ENCODE measurements around the gene LHX8.
"Not testable (repeated sequence)": the region's sequence is repeated elsewhere in the genome, so short reads cannot be mapped to it uniquely, and the experiment has no call there.

The LHX8 gene

DNA sequence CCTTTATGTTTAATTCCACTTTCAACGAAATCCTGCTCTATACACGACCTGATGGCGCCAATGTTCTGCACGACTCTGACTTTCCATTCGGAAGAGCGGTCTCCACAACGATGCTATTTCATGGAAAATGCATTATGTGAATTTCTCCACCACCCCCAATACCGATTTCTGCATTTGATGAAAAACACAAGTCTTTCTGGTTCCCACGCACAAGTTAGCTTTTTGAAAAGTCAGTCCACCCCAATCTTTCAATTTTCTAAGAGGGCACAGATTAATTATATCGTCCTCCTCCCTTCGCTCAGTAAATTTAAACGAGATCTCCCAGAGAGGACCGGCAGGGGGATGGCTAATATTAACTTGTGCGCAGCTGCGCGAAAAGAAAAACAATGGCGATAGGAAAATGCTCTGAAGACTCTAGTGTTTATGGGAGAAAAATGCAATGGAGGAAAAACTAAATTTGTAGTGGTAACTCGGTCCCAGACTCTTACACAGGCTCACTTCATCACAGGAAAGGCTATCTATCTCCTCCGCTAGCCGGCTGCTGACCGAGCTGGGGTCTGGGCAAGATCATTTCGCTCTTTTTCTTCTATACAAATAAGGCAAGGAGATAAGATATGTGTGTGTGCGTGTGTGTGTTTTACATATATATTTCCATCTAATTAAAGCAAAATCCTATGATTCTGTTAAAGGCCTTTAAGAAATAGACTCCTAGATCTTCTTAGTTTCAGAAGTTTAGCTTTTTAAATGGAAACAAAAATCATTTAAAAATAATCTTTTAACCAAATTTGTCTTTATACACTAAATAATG is 1.2 kb upstream of the LHX8 start:
- DNase-seq (ENCODE audit: low read depth, low spot score): peak; percentile 14

DNA sequence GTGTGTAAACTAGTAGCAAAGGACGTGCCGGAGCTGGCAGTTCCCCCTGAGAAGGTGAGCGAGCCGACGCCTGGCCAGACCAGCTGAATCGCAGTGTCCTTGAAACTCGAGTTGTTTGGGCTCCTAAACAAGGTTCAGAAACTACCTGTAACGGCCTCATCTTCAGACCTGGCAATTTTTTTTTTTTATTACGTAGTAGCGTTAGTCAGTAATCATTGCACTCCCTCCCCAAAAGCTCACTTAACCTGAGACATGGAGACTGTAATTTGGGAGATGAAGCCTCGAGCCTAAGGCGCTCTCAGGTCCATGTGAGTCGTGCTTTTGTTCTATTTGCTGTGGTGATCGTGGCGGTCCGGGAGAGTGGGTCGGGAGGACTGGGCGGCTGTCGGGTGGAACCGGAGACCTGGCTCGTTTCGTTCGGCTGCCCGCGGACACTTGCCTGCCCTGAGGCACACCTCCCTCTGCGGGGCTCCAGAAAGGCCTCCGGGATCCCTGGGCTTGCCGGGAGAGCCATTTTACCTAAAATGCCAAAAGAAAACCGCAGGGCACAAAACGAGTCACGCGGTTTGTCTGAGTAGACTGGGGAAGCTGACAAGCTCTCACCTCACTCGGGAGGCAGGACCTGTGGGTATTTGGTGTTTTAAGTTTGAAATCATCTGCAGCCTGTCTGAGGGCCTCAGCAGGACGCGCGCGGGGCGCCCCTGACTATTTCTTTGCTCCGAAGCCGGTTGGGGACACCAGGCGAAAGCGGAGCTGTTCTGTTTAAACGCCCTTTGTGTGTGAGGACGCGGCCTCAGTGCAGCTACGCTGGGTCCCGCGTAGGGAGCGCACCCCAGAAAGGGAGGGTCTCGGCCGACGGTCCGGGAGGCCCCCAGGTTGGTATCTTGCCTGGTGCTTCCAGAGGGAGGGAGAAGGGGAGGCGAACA is 722 bp downstream of the LHX8 start:
- DNase-seq (ENCODE audit: low read depth, low spot score): peak; percentile 34

GRCh38 chr1:75135573-75136194 is 1.5 kb downstream of the LHX8 start:
- DNase-seq (ENCODE audit: low read depth, low spot score): peak; percentile 36

DNA sequence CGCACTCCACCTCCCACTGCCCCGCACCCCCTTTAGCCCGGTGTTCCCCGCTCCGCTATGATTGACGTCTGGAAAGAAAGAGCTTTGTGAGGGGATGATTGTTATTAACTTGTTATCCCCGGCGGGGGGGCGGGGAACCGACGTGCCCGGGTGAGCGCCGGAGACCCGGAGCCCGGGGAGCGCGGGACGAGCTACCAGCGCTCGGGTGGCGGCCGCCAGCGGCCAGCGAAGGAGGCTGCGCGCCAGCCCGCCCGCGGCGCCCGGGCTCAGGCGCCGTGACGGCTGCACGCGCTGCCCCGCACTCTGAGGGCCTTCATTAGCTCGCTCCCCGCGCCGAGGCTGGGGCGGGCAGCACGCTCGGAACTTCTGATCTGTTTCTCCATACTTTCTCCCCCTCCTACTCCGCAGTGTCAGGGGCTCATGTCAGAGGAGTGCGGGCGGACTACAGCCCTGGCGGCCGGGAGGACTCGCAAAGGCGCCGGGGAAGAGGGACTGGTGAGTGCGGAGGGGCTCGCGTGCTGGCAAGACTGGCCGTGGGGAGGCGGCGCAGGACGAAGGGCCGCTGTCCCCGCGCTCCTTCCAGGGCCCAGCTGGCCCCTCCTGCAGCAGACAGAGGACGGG is 2.1 kb downstream of the LHX8 start:
- DNase-seq (ENCODE audit: low read depth, low spot score): peak; percentile 44

GRCh38 chr1:75136921-75137641 is 2.9 kb downstream of the LHX8 start:
- DNase-seq (ENCODE audit: low read depth, low spot score): no peak

GRCh38 chr1:75152092-75152491 is 17.9 kb downstream of the LHX8 start:
- DNase-seq (ENCODE audit: low read depth, low spot score): no peak

- no peak for DNase-seq (ENCODE audit: low read depth, low spot score)
Observed at GRCh38 chr1:75159154-75159553, 25.0 kb downstream of the LHX8 start.

GRCh38 chr1:75165264-75165663 is 31.1 kb downstream of the LHX8 start:
- no peak for DNase-seq (ENCODE audit: low read depth, low spot score)

DNA sequence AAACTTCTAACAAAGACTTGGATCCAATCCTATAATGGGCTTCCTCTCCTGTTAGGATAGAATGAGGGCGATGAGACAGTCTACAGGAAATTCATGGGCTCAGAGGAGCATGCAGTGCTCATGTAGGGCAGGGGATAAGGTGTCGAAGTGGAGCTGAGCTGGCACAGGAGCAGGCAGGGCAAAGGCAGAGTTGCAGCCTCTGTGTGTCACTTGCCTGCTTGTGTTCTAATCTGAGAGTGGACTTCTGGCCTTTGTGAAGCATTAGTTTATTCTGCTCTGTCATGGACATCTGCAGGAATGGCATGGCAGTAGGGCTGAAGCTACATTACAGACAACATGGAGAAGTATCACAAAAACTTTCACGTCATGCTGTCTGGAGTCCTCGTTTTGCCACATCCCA is 32.6 kb downstream of the LHX8 start:
- no peak for DNase-seq (ENCODE audit: low read depth, low spot score)

DNA sequence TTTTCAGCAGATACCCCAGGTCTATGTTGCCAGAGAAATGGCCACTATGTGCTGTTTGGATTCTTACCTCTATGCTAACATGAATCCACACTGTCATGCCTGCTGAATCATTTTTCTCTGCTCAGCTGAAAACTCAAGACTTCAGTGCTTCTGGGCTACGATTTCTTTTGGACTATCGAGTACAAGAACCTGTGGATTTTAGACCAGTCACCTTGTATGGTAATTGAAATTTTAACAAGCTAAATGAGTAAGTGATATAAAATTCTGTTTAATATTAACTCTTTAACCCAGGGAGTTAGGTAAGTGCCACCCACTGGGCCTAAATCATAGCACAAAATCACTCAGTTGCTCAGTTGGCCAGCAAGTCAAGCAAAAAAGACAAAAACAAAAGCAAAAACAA is 35.8 kb downstream of the LHX8 start:
- DNase-seq (ENCODE audit: low read depth, low spot score): no peak

GRCh38 chr1:75170981-75171380 is 36.8 kb downstream of the LHX8 start:
- DNase-seq (ENCODE audit: low read depth, low spot score): no peak

DNA sequence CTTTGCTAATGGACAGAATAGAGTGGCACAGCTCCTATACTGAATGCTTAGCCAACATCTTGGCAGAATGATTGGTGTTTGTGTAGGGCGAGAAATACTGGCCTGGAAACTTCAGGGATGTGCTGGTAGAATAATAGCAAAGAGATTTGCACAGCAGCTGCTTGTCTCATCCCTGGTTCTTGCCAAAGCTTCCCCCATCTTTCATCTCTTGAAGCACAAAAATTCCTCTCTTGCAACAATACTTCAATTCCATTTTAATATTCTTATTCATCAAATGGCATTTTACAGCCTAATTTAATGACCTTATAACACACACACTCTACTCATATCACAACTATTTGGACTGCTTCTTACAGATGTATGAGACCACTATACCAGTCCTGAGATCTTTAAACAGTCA is 37.7 kb downstream of the LHX8 start:
- no peak for DNase-seq (ENCODE audit: low read depth, low spot score)

GRCh38 chr1:75172556-75172955 is 38.4 kb downstream of the LHX8 start:
- no peak for DNase-seq (ENCODE audit: low read depth, low spot score)

GRCh38 chr1:75174031-75174760 is 40.0 kb downstream of the LHX8 start:
- peak; percentile 2 for DNase-seq (ENCODE audit: low read depth, low spot score)

GRCh38 chr1:75181214-75181955 is 47.2 kb downstream of the LHX8 start:
- DNase-seq (ENCODE audit: low read depth, low spot score): not testable (repeated sequence)

- no peak for DNase-seq (ENCODE audit: low read depth, low spot score)
Observed at GRCh38 chr1:75188892-75189291, 54.7 kb downstream of the LHX8 start.

- no peak for DNase-seq (ENCODE audit: low read depth, low spot score)
Observed at GRCh38 chr1:75198163-75198562, 64.0 kb downstream of the LHX8 start.

- no peak for DNase-seq (ENCODE audit: low read depth, low spot score)
Observed at GRCh38 chr1:75198761-75199160, 64.6 kb downstream of the LHX8 start.

- no peak for DNase-seq (ENCODE audit: low read depth, low spot score)
Observed at GRCh38 chr1:75202751-75203150, 68.6 kb downstream of the LHX8 start.
